ENCODE results near the gene PSME4. TPM values are rescaled to one million over a fixed set of nuclear protein-coding genes. Genes with fewer than 3 reads are reported as not detected.
A peak's percentile ranks its signal among the peaks of the same experiment; 100 is the strongest.

PSME4 gene
- total and polyA plus RNA-seq, 2 of the 13 experiments (the other 11 are each of a cell fraction or from before 2014, with no cell fraction given) = 52.1 to 77.8 TPM

DNA sequence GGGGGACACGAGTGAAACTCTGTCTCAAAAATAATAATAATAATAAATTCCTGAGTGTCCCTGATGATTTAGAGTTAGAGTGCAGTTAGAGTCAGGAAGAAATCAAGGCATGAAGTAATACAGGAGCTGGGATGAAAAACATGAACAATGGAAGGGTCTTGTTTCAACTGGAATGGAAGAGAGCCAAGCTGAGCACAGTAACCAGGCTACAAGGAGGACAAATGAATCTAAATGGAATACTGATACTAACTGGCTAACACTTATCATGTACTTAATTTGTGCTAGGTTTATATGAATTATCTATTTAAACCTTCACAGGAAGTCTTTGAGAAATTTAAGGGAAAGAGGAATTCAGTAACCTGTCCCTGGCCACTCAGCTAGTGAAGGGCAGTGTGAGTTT, 38.8 kb upstream of the PSME4 start:
- peaks cover 23% of the 10 kb centered on the region for H3K4me1 ChIP-seq (ENCODE audit: insufficient read depth, low read length)
- intact Hi-C loops (cut with micrococcal nuclease; ENCODE audit: unreplicated experiment) (no loop called here), in situ Hi-C loops (cut with HindIII; ENCODE audit: extremely low pct_ligation_motif_present, low pct_unique_long_range_greater_than_20kb) (no loop called here)
- DNase-seq (ENCODE audit: low spot score) = no peak
- BruUV-seq (replicated peaks) = TSS peak; percentile 33
- 100% methylated on average over 1 of the region's 1 CpG for WGBS (ENCODE audit: low lambda C conversion rate)
- H3K79me2 ChIP-seq (ENCODE audit: insufficient read depth, low read length) = no peaks in the 10 kb centered on the region
- no peaks in the 10 kb centered on the region for H3K27me3 ChIP-seq (ENCODE audit: control insufficient read depth in 1 of 2, insufficient read depth in 2 of 2, low read length in 2 of 2)
- H3K4me2 ChIP-seq (ENCODE audit: low read depth, low read length) = no peak overlapping the region
- no peak for TF ChIP-seq ZFP82 (CRISPR knock-in tag; IDR thresholded peaks at IDR 0.05; ENCODE audit: borderline replicate concordance)
- no peak for TF ChIP-seq SMAD3 (CRISPR knock-in tag; IDR thresholded peaks at IDR 0.05)
- TF ChIP-seq ZNF235 (CRISPR knock-in tag; IDR thresholded peaks at IDR 0.05; ENCODE audit: borderline replicate concordance) = no peak
- TF ChIP-seq ELF3 (CRISPR knock-in tag; IDR thresholded peaks at IDR 0.05) = no peak
- TF ChIP-seq XRCC5 (optimal IDR thresholded peaks at IDR 0.05; ENCODE audit: low read length) = no peak
- no peak for TF ChIP-seq HIVEP1 (CRISPR knock-in tag; IDR thresholded peaks at IDR 0.05)
- no peak for TF ChIP-seq NR3C1 (CRISPR knock-in tag; IDR thresholded peaks at IDR 0.05)
- TF ChIP-seq, protein P1, sequence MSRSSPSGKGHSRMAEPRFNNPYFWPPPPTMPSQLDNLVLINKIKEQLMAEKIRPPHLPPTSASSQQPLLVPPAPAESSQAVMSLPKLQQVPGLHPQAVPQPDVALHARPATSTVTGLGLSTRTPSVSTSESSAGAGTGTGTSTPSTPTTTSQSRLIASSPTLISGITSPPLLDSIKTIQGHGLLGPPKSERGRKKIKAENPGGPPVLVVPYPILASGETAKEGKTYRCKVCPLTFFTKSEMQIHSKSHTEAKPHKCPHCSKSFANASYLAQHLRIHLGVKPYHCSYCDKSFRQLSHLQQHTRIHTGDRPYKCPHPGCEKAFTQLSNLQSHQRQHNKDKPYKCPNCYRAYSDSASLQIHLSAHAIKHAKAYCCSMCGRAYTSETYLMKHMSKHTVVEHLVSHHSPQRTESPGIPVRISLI (CRISPR knock-in tag; IDR thresholded peaks at IDR 0.05; ENCODE audit: borderline replicate concordance) = no peak
- no peak for TF ChIP-seq ZC3H4 (CRISPR knock-in tag; IDR thresholded peaks at IDR 0.05; ENCODE audit: borderline replicate concordance)
- TF ChIP-seq ZC3H13 (CRISPR knock-in tag; IDR thresholded peaks at IDR 0.05) = no peak
- TF ChIP-seq ZNF713 (CRISPR knock-in tag; IDR thresholded peaks at IDR 0.05) = no peak
- no peak for TF ChIP-seq ZFP37 (CRISPR knock-in tag; IDR thresholded peaks at IDR 0.05; ENCODE audit: borderline replicate concordance)
- H4K20me1 ChIP-seq (ENCODE audit: insufficient read depth, low read length) = no peaks in the 10 kb centered on the region
- H3K27ac ChIP-seq (ENCODE audit: extremely low read length, insufficient read depth, low read length) = no peak overlapping the region
- CTCF ChIA-PET (ENCODE audit: low intra/inter-chr PET ratio, low total read pairs) = no interaction called here
- H3K36me3 ChIP-seq (replicated peaks in 1 of 2; ENCODE audit: control insufficient read depth in 1 of 2, insufficient read depth in 2 of 2, low read length in 2 of 2) = no peaks in the 10 kb centered on the region
- H3K9ac ChIP-seq (ENCODE audit: insufficient read depth, low read depth, low read length) = no peak overlapping the region
- ATAC-seq = no peak
- POLR2A ChIA-PET = no interaction called here
- H3K4me3 ChIP-seq (replicated peaks in 1 of 3; ENCODE audit: insufficient read depth in 1 of 3, low read depth in 2 of 3, low read length in 3 of 3) = no peak overlapping the region
- no peak for FAIRE-seq
- no peaks in the 10 kb centered on the region for H3K9me3 ChIP-seq (ENCODE audit: low read length)
- H2AFZ ChIP-seq (ENCODE audit: low read length) = no peak overlapping the region

All from HepG2 (cell line).